NT2/D1 (cell line): Measurements from ENCODE around the gene FAM184A.

Source experiments
- YY1 ChIP-seq: IDR thresholded peaks from 2 replicates; pipeline ENCODE4 v1.6.1; 2011; ENCODE audit not compliant: insufficient read length, insufficient read depth
- ZNF274 ChIP-seq: IDR thresholded peaks from 2 replicates; pipeline ENCODE4 v1.6.1; 2011; ENCODE audit warnings: mild to moderate bottlenecking, low read depth, low read length

DNA sequence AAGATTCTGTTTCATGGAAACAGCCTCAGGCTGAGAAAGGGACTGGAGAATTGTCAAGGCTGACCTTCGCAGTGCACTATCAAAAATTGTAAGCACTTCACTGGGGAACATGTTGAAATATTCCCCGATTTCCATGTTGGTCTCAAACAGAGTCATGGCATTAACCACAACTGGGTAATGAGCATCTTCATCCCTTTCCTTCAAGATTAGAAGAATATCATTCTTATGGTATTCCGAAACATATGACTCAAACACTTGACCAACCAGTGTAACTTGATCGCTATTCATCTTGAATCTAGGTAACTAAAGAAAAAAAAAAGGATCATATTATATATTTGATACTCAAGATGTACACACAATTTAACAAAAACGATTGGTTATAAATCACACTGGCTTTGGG lies 147.0 kb downstream of the FAM184A start:
- no peak for TF ChIP-seq YY1
- no peak for TF ChIP-seq ZNF274
